ENCODE results near the gene PLTP.
"Not testable (repeated sequence)": the region's sequence is repeated elsewhere in the genome, so short reads cannot be mapped to it uniquely, and the experiment has no call there.

PLTP gene

GRCh38 chr20:45911486-45912343 lies at the start of gene PLTP:
PLTP (minus strand) TSS chr20:45912155; CDS start chr20:45911452, 703 bp downstream.
- DNase-seq: peak in 41 of 42 donors; percentile 18 to 82 (median 66)
- intact Hi-C loops (cut with DNase I): no loop called here

- intact Hi-C loops (cut with DNase I): no loop called here
- DNase-seq: no peak
Measured at GRCh38 chr20:45959956-45960630, 48.1 kb upstream of the PLTP start.

GRCh38 chr20:45959126-45959525 lies 47.2 kb upstream of the PLTP start:
- no peak for DNase-seq
- intact Hi-C loops (cut with DNase I): no loop called here

- no peak for DNase-seq
- intact Hi-C loops (cut with DNase I): no loop called here
Measured at GRCh38 chr20:45958593-45958992, 46.6 kb upstream of the PLTP start.

- intact Hi-C loops (cut with DNase I): no loop called here
- DNase-seq: peak in 3 of 42 donors; percentile 2 to 15 (median 6)
Measured at GRCh38 chr20:45957021-45957941, 45.3 kb upstream of the PLTP start.

GRCh38 chr20:45956326-45956725 lies 44.4 kb upstream of the PLTP start:
- intact Hi-C loops (cut with DNase I): not testable (repeated sequence)
- peak in 2 of 42 donors; percentile 25 to 31 for DNase-seq

- no peak for DNase-seq
- intact Hi-C loops (cut with DNase I): no loop called here
Measured at GRCh38 chr20:45953672-45954071, 41.7 kb upstream of the PLTP start.

- no peak for DNase-seq
- intact Hi-C loops (cut with DNase I): no loop called here
Measured at GRCh38 chr20:45952861-45953260, 40.9 kb upstream of the PLTP start.

- DNase-seq: no peak
- intact Hi-C loops (cut with DNase I): no loop called here
Measured at GRCh38 chr20:45951925-45952834, 40.2 kb upstream of the PLTP start.

GRCh38 chr20:45950330-45950646 lies 38.3 kb upstream of the PLTP start:
- no peak for DNase-seq
- intact Hi-C loops (cut with DNase I): no loop called here

GRCh38 chr20:45949542-45950329 lies 37.8 kb upstream of the PLTP start:
- intact Hi-C loops (cut with DNase I): no loop called here
- DNase-seq: no peak

- intact Hi-C loops (cut with DNase I): no loop called here
- DNase-seq: peak in 1 of 42 donors; percentile 19
Measured at GRCh38 chr20:45948742-45949541, 37.0 kb upstream of the PLTP start.

- intact Hi-C loops (cut with DNase I): no loop called here
- DNase-seq: no peak
Measured at GRCh38 chr20:45948261-45948733, 36.3 kb upstream of the PLTP start.

GRCh38 chr20:45947110-45947866 lies 35.3 kb upstream of the PLTP start:
- intact Hi-C loops (cut with DNase I): no loop called here
- DNase-seq: no peak

GRCh38 chr20:45946149-45946970 lies 34.4 kb upstream of the PLTP start:
- intact Hi-C loops (cut with DNase I): no loop called here
- DNase-seq: peak in 11 of 42 donors; percentile 20 to 64 (median 44)
